Activated B cell treated with CpG ODN at 0.5 μM for 24 hours (primary cell): Measurements from ENCODE around the gene PIK3CG. TPM values are rescaled to one million over a fixed set of nuclear protein-coding genes. Genes with fewer than 3 reads are reported as not detected.
"Not testable (repeated sequence)": the region's sequence is repeated elsewhere in the genome, so short reads cannot be mapped to it uniquely, and the experiment has no call there.

ENCODE experiments used
- ATAC-seq: fragments of 200-7000 bp; cut with Tn5 transposase; one replicate; pipeline ENCODE4 v1.10.0; 2021; ENCODE audit warnings: low read depth, mild to moderate bottlenecking, moderate library complexity
- CTCF ChIA-PET: fragments of 350-600 bp; sonication (Branson Sonifier 250); formaldehyde crosslinking; loops from one replicate; lab custom pipeline; 2021; ENCODE audit warnings: antibody characterized with exemption; lab: Charles Lee
- POLR2A ChIA-PET: fragments of 350-600 bp; sonication (Branson Sonifier 250); formaldehyde crosslinking; loops from one replicate; lab custom pipeline; 2021; ENCODE audit warnings: antibody characterized with exemption; lab: Charles Lee
- DNase-seq: peaks from one replicate; pipeline ENCODE4 v3.0.0; 2022
- H3K27ac Mint-ChIP-seq: one replicate; pipeline ENCODE4 v1.8.0; 2020; ENCODE audit warnings: mixed read lengths
- H3K27me3 Mint-ChIP-seq: one replicate; pipeline ENCODE4 v1.8.0; 2021; ENCODE audit warnings: mixed read lengths
- H3K36me3 Mint-ChIP-seq: one replicate; pipeline ENCODE4 v1.8.0; 2021; ENCODE audit warnings: low read depth, mixed read lengths
- H3K4me1 Mint-ChIP-seq: one replicate; pipeline ENCODE4 v1.8.0; 2021; ENCODE audit warnings: mixed read lengths
- H3K4me3 Mint-ChIP-seq: one replicate; pipeline ENCODE4 v1.8.0; 2020; ENCODE audit warnings: mild to moderate bottlenecking, mixed read lengths
- H3K9me3 Mint-ChIP-seq: one replicate; pipeline ENCODE4 v1.8.0; 2020; ENCODE audit warnings: mixed read lengths
- intact Hi-C: fragments of 100-400 bp; cut with micrococcal nuclease; formaldehyde crosslinking; loops from one replicate; pipeline ENCODE4 v1.15.1; 2024
- total RNA-seq: library from RNA; stranded (reverse); gene quantifications from 2 replicates; pipeline ENCODE4 v1.2.3, GENCODE V29; 2022
- TF ChIP-seq, protein P1 (sequence below): fragments of 200-600 bp; IDR thresholded peaks from one replicate; pipeline ENCODE4 v1.8.0; 2022; ENCODE audit warnings: antibody characterized with exemption, mild to moderate bottlenecking

PIK3CG gene
- total RNA-seq, 1 donor from 2014 or later: 63.6 TPM

DNA sequence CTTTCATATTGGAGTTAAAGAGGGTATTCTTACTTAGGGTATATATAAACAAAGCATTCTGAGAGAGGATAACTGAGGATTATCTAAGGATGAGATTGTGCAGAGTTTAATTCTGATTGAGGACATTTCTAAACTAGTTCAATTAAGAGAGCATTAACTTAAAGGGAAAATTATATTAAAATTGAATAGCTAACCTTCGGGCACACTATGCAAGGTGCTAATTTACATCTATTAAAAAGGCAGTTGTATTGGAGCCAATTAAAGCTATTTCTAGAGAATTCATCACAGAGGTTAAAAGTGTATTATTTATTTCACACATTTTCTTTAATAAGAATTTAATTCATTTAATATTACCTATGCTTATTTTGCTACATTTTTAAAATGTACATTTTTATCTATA is 17.0 kb upstream of the PIK3CG start:
- Mint-ChIP-seq H3K4me1 (no peaks in the 10 kb centered on the region), H3K4me3 (no peak overlapping the region), H3K27me3 (peaks cover 1% of the 10 kb centered on the region), H3K27ac (no peak overlapping the region), H3K36me3 (no peaks in the 10 kb centered on the region), H3K9me3 (peaks cover 4% of the 10 kb centered on the region)
- ATAC-seq (no peak), DNase-seq (no peak)
- CTCF ChIA-PET: no interaction called here
- POLR2A ChIA-PET: no interaction called here
- intact Hi-C loops: no loop called here
- TF ChIP-seq, protein P1, sequence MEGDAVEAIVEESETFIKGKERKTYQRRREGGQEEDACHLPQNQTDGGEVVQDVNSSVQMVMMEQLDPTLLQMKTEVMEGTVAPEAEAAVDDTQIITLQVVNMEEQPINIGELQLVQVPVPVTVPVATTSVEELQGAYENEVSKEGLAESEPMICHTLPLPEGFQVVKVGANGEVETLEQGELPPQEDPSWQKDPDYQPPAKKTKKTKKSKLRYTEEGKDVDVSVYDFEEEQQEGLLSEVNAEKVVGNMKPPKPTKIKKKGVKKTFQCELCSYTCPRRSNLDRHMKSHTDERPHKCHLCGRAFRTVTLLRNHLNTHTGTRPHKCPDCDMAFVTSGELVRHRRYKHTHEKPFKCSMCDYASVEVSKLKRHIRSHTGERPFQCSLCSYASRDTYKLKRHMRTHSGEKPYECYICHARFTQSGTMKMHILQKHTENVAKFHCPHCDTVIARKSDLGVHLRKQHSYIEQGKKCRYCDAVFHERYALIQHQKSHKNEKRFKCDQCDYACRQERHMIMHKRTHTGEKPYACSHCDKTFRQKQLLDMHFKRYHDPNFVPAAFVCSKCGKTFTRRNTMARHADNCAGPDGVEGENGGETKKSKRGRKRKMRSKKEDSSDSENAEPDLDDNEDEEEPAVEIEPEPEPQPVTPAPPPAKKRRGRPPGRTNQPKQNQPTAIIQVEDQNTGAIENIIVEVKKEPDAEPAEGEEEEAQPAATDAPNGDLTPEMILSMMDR: no peak

DNA sequence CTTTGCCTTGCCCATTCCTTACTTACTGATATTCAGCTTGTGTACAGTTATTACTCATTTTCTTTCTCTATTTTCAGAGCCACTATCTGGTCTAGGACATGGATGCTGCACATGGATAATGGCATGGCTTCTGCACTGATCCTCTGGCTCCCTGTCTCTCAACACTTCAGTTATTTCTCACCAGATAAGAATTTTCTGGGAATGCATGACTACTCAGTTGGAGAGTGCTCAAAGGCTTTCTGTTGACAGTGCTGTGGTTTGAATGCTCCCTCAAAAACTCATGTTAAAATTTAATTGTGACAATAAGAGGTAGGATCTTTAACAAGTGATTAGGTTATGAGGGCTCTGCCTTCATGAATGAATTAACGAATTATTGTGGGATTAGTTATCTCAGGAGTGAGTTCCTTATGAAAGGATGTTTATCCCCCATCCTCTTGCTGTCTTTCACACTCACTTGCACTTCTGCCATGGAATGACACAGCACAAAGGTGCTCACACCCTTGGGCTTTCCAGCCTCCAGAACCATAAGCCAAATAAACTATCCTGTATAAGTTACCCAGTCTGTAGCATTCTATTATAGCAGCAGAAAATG is 16.1 kb upstream of the PIK3CG start:
- Mint-ChIP-seq H3K27me3 (peaks cover 1% of the 10 kb centered on the region), H3K9me3 (peaks cover 4% of the 10 kb centered on the region), H3K4me1 (no peaks in the 10 kb centered on the region), H3K36me3 (no peaks in the 10 kb centered on the region), H3K27ac (no peak overlapping the region), H3K4me3 (no peak overlapping the region)
- intact Hi-C loops: no loop called here
- ChIA-PET POLR2A (no interaction called here), CTCF (no interaction called here)
- TF ChIP-seq, protein P1: no peak
- ATAC-seq: no peak
- no peak for DNase-seq

DNA sequence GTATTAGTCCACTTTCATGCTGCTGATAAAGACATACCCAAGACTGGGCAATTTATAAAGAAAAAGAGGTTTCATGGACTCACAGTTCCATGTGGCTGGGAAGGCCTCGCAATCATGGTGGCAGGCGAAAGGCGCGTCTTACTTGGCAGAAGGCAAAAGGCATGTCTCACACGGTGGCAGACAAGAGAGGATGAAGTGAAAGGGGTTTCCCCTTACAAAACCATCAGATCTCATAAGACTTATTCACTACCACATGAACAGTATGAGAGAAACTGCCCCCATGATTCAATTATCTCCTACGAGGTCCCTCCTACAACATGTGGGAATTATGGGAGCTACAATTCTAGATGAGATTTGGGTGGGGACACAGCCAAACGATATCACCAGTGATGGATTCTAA is 13.4 kb upstream of the PIK3CG start:
- H3K36me3 Mint-ChIP-seq, CTCF ChIA-PET, H3K27me3 Mint-ChIP-seq, H3K4me1 Mint-ChIP-seq, ATAC-seq, intact Hi-C loops, POLR2A ChIA-PET, H3K27ac Mint-ChIP-seq, DNase-seq, H3K9me3 Mint-ChIP-seq, H3K4me3 Mint-ChIP-seq: not testable (repeated sequence)

DNA sequence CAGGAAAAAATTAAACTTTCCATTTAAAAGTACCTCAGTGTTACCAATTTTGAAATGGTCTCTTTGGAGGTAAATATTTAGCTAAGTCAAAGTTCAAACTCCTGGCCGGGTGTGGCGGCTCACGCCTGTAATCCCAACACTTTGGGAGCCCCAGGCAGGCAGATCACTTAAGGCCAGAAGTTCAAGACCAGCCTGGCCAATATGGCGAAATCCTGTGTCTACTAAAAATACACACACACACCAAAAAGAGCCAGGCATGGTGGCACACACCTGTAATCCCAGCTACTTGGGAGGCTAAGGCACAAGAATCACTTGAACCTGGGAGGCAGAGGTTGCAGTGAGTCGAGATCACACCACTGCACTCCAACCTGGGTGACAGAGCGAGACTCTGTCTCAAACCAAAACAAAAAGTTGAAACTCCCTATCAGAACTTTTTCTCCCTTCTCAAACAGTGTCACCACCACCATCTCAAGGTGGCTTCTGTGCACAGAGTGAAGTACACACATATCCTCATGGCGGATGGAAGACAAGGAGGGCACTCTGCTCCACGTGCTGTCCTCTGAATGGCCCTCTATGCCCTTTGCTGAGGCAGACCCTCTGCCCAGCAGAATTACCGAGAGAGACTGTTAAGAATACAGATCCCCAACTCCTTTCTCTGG is 11.7 kb upstream of the PIK3CG start:
- intact Hi-C loops: no loop called here
- H3K4me1 Mint-ChIP-seq: peaks cover 10% of the 10 kb centered on the region
- peaks cover 4% of the 10 kb centered on the region for H3K9me3 Mint-ChIP-seq
- TF ChIP-seq, protein P1: no peak
- ChIA-PET POLR2A (interaction anchor here (1.0 kb wide), 1 partner anchor 18 kb away, joined by 3 read pairs; no protein-coding TSS in a partner anchor), CTCF (no interaction called here)
- ATAC-seq: no peak
- no peaks in the 10 kb centered on the region for H3K27me3 Mint-ChIP-seq
- no peak overlapping the region for H3K4me3 Mint-ChIP-seq
- DNase-seq: no peak
- H3K27ac Mint-ChIP-seq: no peak overlapping the region
- H3K36me3 Mint-ChIP-seq: no peaks in the 10 kb centered on the region

DNA sequence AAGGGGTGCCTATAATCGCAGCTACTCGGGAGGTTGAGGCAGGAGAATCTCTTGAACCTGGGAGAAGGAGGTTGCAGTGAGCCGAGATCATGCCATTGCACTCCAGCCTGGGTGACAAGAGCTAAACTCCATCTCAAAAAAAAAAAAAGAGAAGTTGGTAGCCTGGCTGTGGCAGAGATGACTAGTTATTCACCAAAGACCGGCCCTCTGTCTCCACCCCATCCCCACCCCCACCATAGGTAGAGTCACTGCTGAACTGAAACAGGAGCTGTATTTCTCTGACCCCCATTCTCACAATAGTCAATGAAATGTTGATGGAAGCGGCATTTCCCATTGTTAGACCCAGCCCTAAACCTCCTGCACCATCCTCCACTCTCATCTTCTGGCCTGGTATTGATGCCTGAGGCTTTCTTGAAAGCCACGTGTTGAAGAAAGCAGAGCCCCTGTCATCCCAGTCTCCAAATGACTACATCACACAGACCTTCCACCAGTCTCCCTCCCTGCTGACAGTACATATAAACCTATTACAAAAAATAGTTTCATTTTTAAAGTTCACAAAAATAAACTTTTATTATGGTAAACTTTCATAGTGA is 9.4 kb upstream of the PIK3CG start:
- ChIA-PET CTCF (no interaction called here), POLR2A (interaction anchor here (0.7 to 1.2 kb wide), 3 partner anchors 9 to 38 kb away, joined by 6 to 8 read pairs (median 8); partner anchors contain the start of gene PIK3CG)
- intact Hi-C loops: loop anchor here (2.0 kb wide), 1 partner anchor 15 kb away; no protein-coding TSS in a partner anchor
- peak overlapping the region; percentile 6 for H3K27ac Mint-ChIP-seq
- H3K4me1 Mint-ChIP-seq: peaks cover 10% of the 10 kb centered on the region
- H3K36me3 Mint-ChIP-seq: no peaks in the 10 kb centered on the region
- TF ChIP-seq, protein P1: no peak
- ATAC-seq: peak; percentile 89
- peaks cover 4% of the 10 kb centered on the region for H3K9me3 Mint-ChIP-seq
- DNase-seq: no peak
- no peaks in the 10 kb centered on the region for H3K27me3 Mint-ChIP-seq
- no peak overlapping the region for H3K4me3 Mint-ChIP-seq
